DMS153 (cell line): ENCODE measurements around the gene ANKRD36C.
"Not testable (repeated sequence)": the region's sequence is repeated elsewhere in the genome, so short reads cannot be mapped to it uniquely, and the experiment has no call there.

Experiments used
- DNase-seq: peaks from one replicate; lab custom pipeline; 2025; lab: John Stamatoyannopoulos, UW

ANKRD36C gene

GRCh38 chr2:96006248-96006647 is 14.6 kb upstream of the ANKRD36C start:
- DNase-seq = not testable (repeated sequence)

GRCh38 chr2:95992520-95993272 is 1.1 kb upstream of the ANKRD36C start:
- not testable (repeated sequence) for DNase-seq

GRCh38 chr2:95992102-95992501 is 478 bp upstream of the ANKRD36C start:
- DNase-seq = not testable (repeated sequence)

- not testable (repeated sequence) for DNase-seq
Measured at GRCh38 chr2:95990884-95991283, 740 bp downstream of the ANKRD36C start.

- not testable (repeated sequence) for DNase-seq
Measured at GRCh38 chr2:95951662-95952061, 40.0 kb downstream of the ANKRD36C start.

DNA sequence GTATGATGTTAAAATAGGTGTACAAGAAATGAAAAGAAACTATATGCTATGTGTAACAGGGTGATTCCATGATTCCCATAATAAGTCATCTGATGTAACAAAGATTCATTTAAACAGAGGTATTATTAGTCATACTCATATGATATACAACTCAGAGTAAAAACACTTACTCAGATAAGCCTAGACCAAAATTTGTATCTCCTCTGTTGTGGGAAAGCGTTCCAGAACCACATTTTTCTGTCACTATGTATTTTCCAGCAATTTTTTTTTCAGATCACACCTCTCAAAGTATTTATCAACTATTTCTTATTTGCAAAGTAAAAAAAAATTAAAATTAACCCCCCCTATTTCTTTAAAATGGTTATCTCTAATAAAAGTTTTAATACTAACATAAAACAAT is 43.6 kb downstream of the ANKRD36C start:
- DNase-seq = not testable (repeated sequence)

DNA sequence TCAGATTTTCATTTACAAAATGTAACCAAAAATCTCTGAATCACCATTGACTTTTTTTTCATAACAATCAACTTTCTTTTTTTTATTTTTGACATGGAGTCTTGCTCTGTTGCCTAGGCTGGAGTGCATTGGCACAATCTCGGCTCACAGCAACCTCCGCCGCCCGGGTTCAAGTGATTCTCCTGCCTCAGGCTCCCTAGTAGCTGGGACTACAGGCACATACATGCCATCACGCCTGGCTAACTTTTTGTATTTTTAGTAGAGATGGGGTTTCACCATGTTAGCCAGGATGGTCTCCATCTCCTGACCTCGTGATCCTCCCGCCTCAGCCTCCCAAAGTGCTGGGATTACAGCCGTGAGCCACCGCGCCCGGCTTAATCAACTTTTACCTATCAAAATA is 51.7 kb downstream of the ANKRD36C start:
- DNase-seq = not testable (repeated sequence)

DNA sequence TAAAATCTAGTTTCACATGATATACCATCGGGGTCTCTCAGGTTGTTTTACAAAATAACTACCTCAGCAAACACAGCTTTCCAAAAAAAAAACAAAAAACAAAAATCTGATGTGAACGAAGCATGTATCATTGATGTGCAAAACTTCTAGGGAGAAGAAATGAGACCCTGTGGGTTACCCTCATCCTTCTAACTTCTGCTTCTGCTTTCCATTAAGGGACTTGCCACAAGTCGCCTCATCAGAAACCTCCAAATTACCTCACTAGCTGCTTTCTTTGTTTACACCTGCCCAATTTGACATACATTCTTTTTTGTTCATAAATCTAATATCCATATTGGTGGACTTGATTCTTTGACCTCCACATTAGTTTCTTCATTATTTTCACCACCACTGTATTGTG is 60.9 kb downstream of the ANKRD36C start:
- DNase-seq = not testable (repeated sequence)

DNA sequence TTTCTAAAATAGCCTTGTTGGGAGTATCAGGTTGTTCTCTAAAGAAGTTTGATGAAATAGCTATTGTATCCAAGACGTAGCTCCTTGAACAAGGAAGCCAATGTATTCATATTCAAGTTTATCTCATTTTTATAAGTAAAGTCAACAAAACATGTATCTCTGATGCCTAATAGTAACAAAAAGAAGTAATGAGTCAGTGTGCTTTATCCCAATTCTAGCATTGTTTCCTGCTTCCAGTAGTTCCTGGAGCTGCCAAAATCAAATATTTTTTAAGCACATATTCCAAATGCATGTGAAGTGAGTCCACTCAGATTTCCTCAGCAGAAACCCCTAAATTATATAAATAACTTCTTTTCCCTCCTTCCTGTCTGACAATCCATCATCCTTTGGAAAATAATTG is 74.6 kb downstream of the ANKRD36C start:
- not testable (repeated sequence) for DNase-seq

DNA sequence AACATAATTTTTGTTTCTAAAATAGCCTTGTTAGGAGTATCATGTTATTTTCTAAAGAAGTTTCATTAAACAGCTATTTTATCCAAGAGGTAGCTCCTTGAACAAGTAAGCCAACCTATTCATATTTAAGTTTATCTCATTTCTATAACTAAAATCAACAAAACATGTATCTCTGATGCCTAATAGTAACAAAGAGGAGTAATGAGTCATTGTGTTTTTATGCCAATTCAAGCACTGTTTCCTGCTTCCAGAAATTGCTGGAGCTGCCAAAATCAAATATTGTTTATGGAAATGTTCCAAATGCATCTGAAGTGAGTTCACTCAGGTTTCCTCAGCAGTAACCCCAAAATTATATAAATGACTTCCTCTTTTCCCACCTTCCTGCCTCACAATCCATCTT is 76.5 kb downstream of the ANKRD36C start:
- DNase-seq = not testable (repeated sequence)

GRCh38 chr2:95911431-95911830 is 80.2 kb downstream of the ANKRD36C start:
- not testable (repeated sequence) for DNase-seq

DNA sequence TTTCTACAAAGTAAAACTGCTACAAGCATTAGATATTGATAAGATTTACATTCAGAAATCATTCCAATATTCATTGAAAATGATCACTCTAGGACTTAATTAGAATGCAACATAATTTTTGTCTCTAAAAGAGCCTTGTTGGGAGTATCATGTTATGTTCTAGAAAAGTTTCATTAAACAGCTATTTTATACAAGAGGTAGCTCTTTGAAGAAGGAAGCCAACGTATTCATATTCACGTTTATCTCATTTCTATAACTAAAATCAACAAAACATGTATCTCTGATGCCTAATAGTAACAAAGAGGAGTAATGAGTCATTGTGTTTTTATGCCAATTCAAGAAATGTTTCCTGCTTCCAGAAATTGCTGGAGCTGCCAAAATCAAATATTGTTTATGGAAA is 97.2 kb downstream of the ANKRD36C start:
- not testable (repeated sequence) for DNase-seq

DNA sequence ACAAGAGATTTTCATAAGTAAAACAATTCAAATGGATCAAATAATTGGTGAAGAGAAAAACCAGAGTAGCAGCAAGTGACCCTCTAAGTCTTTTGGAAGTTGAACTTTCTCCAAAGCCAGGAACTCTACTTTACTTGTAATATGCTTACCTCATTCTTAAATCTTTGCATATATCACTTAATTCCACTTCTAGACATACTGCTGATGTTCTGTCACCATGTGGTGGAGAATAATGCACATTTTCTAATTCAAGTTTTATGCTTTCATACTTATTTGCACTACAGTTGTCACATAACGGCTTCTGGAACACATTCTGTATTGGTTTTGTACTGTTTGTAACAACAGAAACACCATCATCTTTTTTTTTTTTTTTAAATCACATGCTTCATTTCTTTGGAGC is 123.7 kb downstream of the ANKRD36C start:
- DNase-seq = not testable (repeated sequence)

- not testable (repeated sequence) for DNase-seq
Measured at GRCh38 chr2:95867047-95867677, 124.5 kb downstream of the ANKRD36C start.

- not testable (repeated sequence) for DNase-seq
Measured at GRCh38 chr2:95862121-95862520, 129.5 kb downstream of the ANKRD36C start.

- no peak for DNase-seq
Measured at GRCh38 chr2:95836151-95836550, 155.5 kb downstream of the ANKRD36C start.

- DNase-seq = not testable (repeated sequence)
Measured at GRCh38 chr2:95834077-95835013, 157.3 kb downstream of the ANKRD36C start.

- not testable (repeated sequence) for DNase-seq
Measured at GRCh38 chr2:95824218-95824617, 167.4 kb downstream of the ANKRD36C start.

DNA sequence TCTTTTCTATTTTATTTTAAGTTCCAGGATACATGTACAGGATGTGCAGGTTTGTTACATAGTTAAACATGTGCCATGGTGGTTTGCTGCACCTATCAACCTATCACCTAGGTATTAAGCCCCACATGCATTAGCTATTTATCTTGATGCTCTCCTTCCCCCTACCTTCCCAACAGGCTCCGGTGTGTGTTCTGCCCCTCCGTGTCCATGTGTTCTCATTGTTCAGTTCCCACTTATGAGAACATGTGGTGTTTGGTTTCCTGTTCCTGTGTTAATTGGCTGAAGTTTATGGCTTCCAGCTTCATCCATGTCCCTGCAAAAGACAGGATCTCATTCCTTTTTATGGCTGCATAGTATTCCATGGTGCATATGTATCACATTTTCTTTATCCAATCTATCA is 174.1 kb downstream of the ANKRD36C start:
- DNase-seq = not testable (repeated sequence)

- DNase-seq = not testable (repeated sequence)
Measured at GRCh38 chr2:95813311-95813710, 178.3 kb downstream of the ANKRD36C start.

DNA sequence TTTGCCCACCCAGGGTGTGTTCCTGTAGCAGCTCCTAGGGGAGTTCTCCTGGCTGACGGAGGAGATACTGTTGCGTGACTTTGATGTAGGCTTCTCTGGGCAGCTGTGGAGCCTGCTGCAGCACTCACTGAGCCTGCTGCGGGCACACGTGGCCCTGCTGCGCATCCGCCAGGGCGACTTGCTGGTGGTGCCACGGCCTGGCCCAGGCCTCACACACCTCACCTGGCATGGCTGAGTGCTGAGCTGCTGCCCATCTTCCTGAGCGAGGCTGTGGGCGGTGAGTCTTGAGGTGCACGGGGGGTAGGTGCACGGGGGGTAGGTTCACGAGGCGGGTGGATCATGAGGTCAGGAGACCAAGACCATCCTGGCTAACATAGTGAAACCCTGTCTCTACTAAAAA is 191.7 kb downstream of the ANKRD36C start:
- no peak for DNase-seq
